Stimulated activated memory B cell treated with anti-CD40 and anti-IgM and Interleukin-4, amounts not matched to agents 10 μg/mL and 1 μg/mL and 100 μg/mL, for 72 hours (primary cell): ENCODE data around the gene TRAPPC4.
"Not testable (repeated sequence)": the region's sequence is repeated elsewhere in the genome, so short reads cannot be mapped to it uniquely, and the experiment has no call there.

Source experiments
- ATAC-seq: fragments of 150-1000 bp; cut with Tn5 transposase; 2 replicates; pipeline ENCODE4 v1.10.0; 2021
- H3K27ac Mint-ChIP-seq: one replicate; pipeline ENCODE4 v1.8.0; 2022; ENCODE audit warnings: mild to moderate bottlenecking, mixed read lengths
- H3K27me3 Mint-ChIP-seq: one replicate; pipeline ENCODE4 v1.8.0; 2022; ENCODE audit warnings: mixed read lengths
- H3K36me3 Mint-ChIP-seq: one replicate; pipeline ENCODE4 v1.8.0; 2022; ENCODE audit warnings: mixed read lengths
- H3K4me1 Mint-ChIP-seq: one replicate; pipeline ENCODE4 v1.8.0; 2022; ENCODE audit warnings: mixed read lengths
- H3K4me3 Mint-ChIP-seq: one replicate; pipeline ENCODE4 v1.8.0; 2022; ENCODE audit warnings: mild to moderate bottlenecking, moderate library complexity, mixed read lengths
- H3K9me3 Mint-ChIP-seq: one replicate; pipeline ENCODE4 v1.8.0; 2022; ENCODE audit warnings: mixed read lengths

The TRAPPC4 gene

DNA sequence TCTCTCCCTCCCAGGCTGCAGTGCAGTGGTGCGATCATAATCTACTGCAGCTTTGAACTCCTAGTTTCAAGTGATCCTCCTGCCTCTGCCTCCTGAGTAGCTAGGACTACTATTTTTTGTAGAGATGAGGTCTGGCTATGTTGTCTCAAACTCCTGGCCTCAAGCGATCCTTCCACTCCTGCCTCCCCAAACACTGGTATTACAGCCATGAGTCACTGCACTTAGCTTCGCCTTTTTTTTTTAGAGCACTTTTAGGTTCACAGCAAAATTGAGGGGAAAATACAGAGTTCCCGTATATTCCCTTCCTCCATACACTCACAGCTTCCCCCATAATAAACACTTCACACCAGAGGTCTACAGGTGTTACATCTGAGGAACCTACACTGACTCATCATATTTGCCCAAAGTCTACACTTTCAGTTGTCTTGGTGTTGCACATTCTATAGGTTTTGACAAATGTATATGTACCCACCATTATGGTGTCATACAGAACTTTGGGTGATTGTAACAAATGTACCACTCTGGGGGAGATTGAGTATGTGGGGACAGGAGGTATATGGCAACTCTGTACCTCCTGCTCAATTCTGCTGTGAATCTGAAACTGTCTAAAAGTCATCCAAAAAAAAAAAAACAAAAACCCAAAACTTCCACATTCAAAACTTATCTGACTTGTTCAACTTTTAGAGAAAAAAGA, 23.4 kb downstream of the TRAPPC4 start:
- peak overlapping the region; percentile 9 for H3K27ac Mint-ChIP-seq
- no peaks in the 10 kb centered on the region for H3K9me3 Mint-ChIP-seq
- no peaks in the 10 kb centered on the region for H3K27me3 Mint-ChIP-seq
- no peak overlapping the region for H3K4me3 Mint-ChIP-seq
- H3K36me3 Mint-ChIP-seq = peaks cover 26% of the 10 kb centered on the region
- peaks cover 20% of the 10 kb centered on the region for H3K4me1 Mint-ChIP-seq
- no peak for ATAC-seq

GRCh38 chr11:119042927-119043326, 24.4 kb downstream of the TRAPPC4 start:
- peaks cover 20% of the 10 kb centered on the region for H3K4me1 Mint-ChIP-seq
- ATAC-seq = no peak
- H3K27me3 Mint-ChIP-seq = no peaks in the 10 kb centered on the region
- no peaks in the 10 kb centered on the region for H3K9me3 Mint-ChIP-seq
- H3K4me3 Mint-ChIP-seq = no peak overlapping the region
- H3K27ac Mint-ChIP-seq = no peak overlapping the region
- H3K36me3 Mint-ChIP-seq = peaks cover 36% of the 10 kb centered on the region

DNA sequence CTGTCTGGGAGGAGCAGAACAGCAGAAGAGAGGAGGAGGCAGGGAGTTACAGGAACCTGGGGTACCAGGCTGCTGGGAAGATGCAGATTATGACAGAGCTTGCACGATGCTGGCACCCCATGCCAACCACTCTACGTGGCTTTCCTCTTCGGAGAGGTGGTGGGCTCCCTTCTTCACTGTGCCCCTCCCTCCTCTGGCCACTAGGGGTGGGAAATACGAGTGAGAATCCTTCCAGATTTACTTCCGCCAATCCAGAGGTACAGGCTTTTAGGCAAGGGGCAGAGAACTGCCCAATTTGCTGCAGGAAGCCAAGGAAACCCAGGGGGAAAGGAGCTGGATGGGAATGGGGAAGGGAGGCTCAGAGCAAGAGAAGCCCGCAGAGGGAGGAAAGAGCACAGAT, 26.1 kb downstream of the TRAPPC4 start:
- Mint-ChIP-seq H3K27ac (no peak overlapping the region), H3K4me3 (no peak overlapping the region), H3K36me3 (peaks cover 54% of the 10 kb centered on the region), H3K27me3 (no peaks in the 10 kb centered on the region), H3K9me3 (no peaks in the 10 kb centered on the region), H3K4me1 (peaks cover 14% of the 10 kb centered on the region)
- no peak for ATAC-seq

GRCh38 chr11:119046489-119046888, 27.9 kb downstream of the TRAPPC4 start:
- Mint-ChIP-seq H3K27ac (no peak overlapping the region), H3K4me3 (no peak overlapping the region), H3K27me3 (no peaks in the 10 kb centered on the region), H3K4me1 (peaks cover 20% of the 10 kb centered on the region), H3K36me3 (peaks cover 65% of the 10 kb centered on the region), H3K9me3 (no peaks in the 10 kb centered on the region)
- no peak for ATAC-seq

DNA sequence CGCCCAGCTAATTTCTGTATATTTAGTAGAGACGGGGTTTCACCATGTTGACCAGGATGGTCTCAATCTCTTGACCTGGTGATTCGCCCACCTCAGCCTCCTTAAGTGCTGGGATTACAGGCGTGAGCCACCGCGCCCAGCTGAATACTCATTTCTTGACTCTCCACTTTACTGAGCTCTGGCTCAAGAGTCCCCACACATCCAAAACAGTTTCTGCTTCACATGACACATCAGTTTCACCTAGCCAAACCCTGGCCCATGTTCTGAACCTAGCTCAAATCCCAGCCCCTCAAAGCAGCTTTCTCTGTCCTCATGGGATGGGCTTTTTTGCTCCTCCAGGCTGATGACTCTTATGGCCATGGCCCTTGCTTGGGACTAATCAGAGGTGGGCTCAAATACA, 28.6 kb downstream of the TRAPPC4 start:
- H3K27me3 Mint-ChIP-seq = no peaks in the 10 kb centered on the region
- H3K9me3 Mint-ChIP-seq = no peaks in the 10 kb centered on the region
- peaks cover 22% of the 10 kb centered on the region for H3K4me1 Mint-ChIP-seq
- no peak for ATAC-seq
- H3K4me3 Mint-ChIP-seq = no peak overlapping the region
- peaks cover 70% of the 10 kb centered on the region for H3K36me3 Mint-ChIP-seq
- no peak overlapping the region for H3K27ac Mint-ChIP-seq

DNA sequence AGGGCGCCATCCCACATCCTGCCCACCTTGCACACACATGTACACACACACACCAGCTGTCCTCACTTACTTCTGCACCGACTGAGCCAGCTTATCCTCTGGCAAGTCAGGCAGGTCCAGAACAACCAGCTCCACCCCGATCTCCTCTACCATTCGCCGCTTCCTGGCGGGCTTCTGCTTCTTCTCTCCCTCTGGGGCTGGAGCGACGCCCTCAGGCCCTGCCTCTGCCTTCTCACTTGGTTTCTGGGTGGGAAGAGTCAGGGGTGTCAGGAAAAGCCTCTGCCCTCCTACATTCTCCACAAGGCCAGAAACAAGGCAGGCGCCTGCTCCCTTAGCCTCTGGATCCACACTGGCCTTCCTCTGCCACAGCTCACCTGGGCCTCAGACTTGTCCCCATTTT, 30.1 kb downstream of the TRAPPC4 start:
- no peaks in the 10 kb centered on the region for H3K27me3 Mint-ChIP-seq
- peaks cover 84% of the 10 kb centered on the region for H3K36me3 Mint-ChIP-seq

GRCh38 chr11:119049081-119049480, 30.5 kb downstream of the TRAPPC4 start:
- no peaks in the 10 kb centered on the region for H3K27me3 Mint-ChIP-seq

More for the DNA sequence above, 30.1 kb downstream of the TRAPPC4 start:
- H3K27ac Mint-ChIP-seq = no peak overlapping the region
- H3K4me1 Mint-ChIP-seq = peaks cover 35% of the 10 kb centered on the region
- ATAC-seq = no peak
- no peaks in the 10 kb centered on the region for H3K9me3 Mint-ChIP-seq
- H3K4me3 Mint-ChIP-seq = no peak overlapping the region

DNA sequence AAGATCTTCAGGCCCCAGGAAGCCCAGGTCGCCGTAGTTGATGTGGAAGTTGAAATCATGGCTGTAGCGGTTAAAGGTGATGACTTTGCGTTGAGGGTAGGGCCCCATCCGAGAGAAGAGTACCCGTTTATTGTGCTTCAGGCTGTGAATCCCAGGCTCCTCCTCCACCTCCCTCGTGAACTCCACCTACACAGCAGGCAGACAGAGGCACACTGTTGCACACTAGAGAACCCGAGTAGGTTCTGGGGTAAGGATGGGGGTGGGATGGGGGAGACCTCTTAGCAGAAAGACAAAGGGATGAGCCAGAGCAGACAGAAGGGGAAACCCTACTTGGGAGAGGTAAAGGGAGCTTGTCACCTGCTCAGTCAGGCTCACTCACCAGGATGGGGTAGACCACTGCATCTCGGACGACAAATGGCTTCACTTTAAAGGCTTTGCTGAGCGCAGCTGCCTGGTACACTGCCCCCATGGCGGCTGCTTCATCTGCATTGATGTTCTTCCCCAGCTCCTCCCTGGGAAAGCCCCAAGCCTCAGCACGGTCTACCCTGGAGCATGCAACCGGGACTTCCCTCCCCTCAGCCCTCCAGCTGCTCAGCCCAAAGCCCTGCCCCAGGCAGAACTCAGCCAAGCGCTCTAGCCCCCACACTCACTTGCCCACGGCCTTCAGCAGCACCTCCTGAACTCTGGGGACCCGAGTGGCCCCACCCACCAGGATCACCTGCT, 33.0 kb downstream of the TRAPPC4 start:
- no peaks in the 10 kb centered on the region for H3K27me3 Mint-ChIP-seq
- peaks cover 84% of the 10 kb centered on the region for H3K36me3 Mint-ChIP-seq
- H3K9me3 Mint-ChIP-seq = no peaks in the 10 kb centered on the region
- peak; percentile 92 for ATAC-seq
- peak overlapping the region; percentile 61 for H3K27ac Mint-ChIP-seq
- H3K4me3 Mint-ChIP-seq = peak overlapping the region; percentile 77
- H3K4me1 Mint-ChIP-seq = peaks cover 58% of the 10 kb centered on the region

More at GRCh38 chr11:119049081-119049480, 30.5 kb downstream of the TRAPPC4 start:
- peaks cover 39% of the 10 kb centered on the region for H3K4me1 Mint-ChIP-seq
- H3K9me3 Mint-ChIP-seq = no peaks in the 10 kb centered on the region
- H3K36me3 Mint-ChIP-seq = peaks cover 88% of the 10 kb centered on the region
- H3K27ac Mint-ChIP-seq = no peak overlapping the region
- no peak overlapping the region for H3K4me3 Mint-ChIP-seq
- ATAC-seq = no peak

GRCh38 chr11:119052163-119052814, 33.7 kb downstream of the TRAPPC4 start:
- H3K27me3 Mint-ChIP-seq = no peaks in the 10 kb centered on the region
- no peak for ATAC-seq
- H3K36me3 Mint-ChIP-seq = peaks cover 77% of the 10 kb centered on the region

GRCh38 chr11:119054418-119054817, 35.9 kb downstream of the TRAPPC4 start:
- Mint-ChIP-seq H3K9me3 (no peaks in the 10 kb centered on the region), H3K27ac (no peak overlapping the region), H3K4me1 (peaks cover 71% of the 10 kb centered on the region), H3K36me3 (peaks cover 56% of the 10 kb centered on the region), H3K4me3 (no peak overlapping the region), H3K27me3 (no peaks in the 10 kb centered on the region)
- ATAC-seq = no peak

More at GRCh38 chr11:119052163-119052814, 33.7 kb downstream of the TRAPPC4 start:
- H3K4me1 Mint-ChIP-seq = peaks cover 59% of the 10 kb centered on the region
- H3K9me3 Mint-ChIP-seq = no peaks in the 10 kb centered on the region
- peak overlapping the region; percentile 61 for H3K27ac Mint-ChIP-seq
- H3K4me3 Mint-ChIP-seq = peak overlapping the region; percentile 77

DNA sequence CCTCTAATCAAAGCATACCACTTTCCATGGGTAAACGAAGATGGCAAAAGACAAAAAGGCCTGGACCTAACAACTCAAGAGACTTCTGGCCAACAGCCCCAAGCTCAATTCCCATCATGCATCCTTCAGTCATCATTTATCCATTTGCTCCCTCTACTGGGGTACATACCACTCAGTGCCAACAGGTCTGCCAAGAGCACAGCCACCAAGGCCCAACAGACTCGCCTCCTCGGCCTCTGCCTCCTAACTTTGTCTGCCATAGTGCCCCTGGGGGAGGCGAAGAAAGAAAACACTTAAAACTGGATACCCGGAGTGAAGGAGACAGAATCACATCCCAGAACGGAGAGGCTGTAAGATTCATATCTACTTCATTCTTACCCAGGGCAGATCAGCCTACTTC, 37.3 kb downstream of the TRAPPC4 start:
- Mint-ChIP-seq H3K9me3 (no peaks in the 10 kb centered on the region), H3K36me3 (peaks cover 48% of the 10 kb centered on the region), H3K4me3 (peak overlapping the region; percentile 91), H3K4me1 (peaks cover 64% of the 10 kb centered on the region), H3K27me3 (no peaks in the 10 kb centered on the region), H3K27ac (peak overlapping the region; percentile 95)
- no peak for ATAC-seq

DNA sequence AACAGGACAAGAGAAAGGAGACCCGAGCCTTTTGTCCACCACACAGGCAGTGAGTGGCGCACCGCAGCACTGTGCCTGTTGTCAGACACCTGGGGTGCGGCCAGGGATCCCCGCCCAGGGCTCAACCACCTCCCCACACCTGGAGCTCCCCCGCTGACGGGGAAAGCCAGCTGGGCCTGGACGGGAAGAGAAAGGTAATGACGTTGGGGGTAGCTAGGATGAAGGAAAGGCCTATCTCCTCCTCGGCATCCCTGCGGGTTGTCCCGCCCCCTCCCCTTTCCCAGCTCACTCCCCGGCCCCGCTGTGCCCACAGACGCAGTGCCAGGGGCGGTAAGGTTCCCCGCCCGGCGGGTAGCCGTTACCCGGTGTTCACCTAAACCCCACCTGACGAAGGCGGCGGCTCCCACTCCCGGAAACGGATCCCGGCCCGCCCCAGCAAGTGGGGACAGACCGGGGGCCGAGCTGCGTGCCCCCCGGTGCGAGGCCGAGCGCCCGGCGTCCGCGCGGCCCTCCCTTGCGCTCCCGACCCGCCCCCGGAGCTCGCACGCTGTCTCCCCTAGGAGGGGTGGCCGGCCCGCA, 37.9 kb downstream of the TRAPPC4 start:
- H3K27me3 Mint-ChIP-seq = no peaks in the 10 kb centered on the region
- H3K4me3 Mint-ChIP-seq = peak overlapping the region; percentile 91
- peak overlapping the region; percentile 95 for H3K27ac Mint-ChIP-seq
- ATAC-seq = peak; percentile 3
- peaks cover 58% of the 10 kb centered on the region for H3K4me1 Mint-ChIP-seq
- no peaks in the 10 kb centered on the region for H3K9me3 Mint-ChIP-seq
- peaks cover 42% of the 10 kb centered on the region for H3K36me3 Mint-ChIP-seq

GRCh38 chr11:119057000-119057769, 38.6 kb downstream of the TRAPPC4 start, which contains the start of gene HYOU1:
Gene HYOU1 (minus strand): TSS chr11:119057205. CDS start chr11:119056160, 1,045 bp downstream.
- Mint-ChIP-seq H3K36me3 (peaks cover 37% of the 10 kb centered on the region), H3K9me3 (no peaks in the 10 kb centered on the region), H3K27me3 (no peaks in the 10 kb centered on the region), H3K4me1 (peaks cover 51% of the 10 kb centered on the region), H3K4me3 (peak within 1 kb of the TSS; percentile 91), H3K27ac (peak within 1 kb of the TSS; percentile 95)
- peak; percentile 97 for ATAC-seq

GRCh38 chr11:119059128-119059527, 40.6 kb downstream of the TRAPPC4 start:
- ATAC-seq, H3K9me3 Mint-ChIP-seq, H3K27me3 Mint-ChIP-seq, H3K4me3 Mint-ChIP-seq, H3K27ac Mint-ChIP-seq: not testable (repeated sequence)
- Mint-ChIP-seq H3K36me3 (peaks cover 18% of the 10 kb centered on the region), H3K4me1 (peaks cover 32% of the 10 kb centered on the region)
